HG03457 (cell line): ENCODE results near the gene MPHOSPH10.
"Not testable (repeated sequence)": the region's sequence is repeated elsewhere in the genome, so short reads cannot be mapped to it uniquely, and the experiment has no call there.

ENCODE experiments used
- ATAC-seq: cut with Tn5 transposase; IDR thresholded peaks from one replicate; pipeline ENCODE4 v1.9.1; 2021; ENCODE audit warnings: moderate number of reproducible peaks; ENCODE audit not compliant: unreplicated experiment

MPHOSPH10 gene

GRCh38 chr2:71166812-71167211 lies 36.4 kb downstream of the MPHOSPH10 start:
- ATAC-seq, result no peak

- ATAC-seq, result no peak
Measured at GRCh38 chr2:71173096-71173495, 42.7 kb downstream of the MPHOSPH10 start.

- ATAC-seq, result no peak
Measured at GRCh38 chr2:71174207-71174606, 43.8 kb downstream of the MPHOSPH10 start.

GRCh38 chr2:71178836-71179235 lies 48.4 kb downstream of the MPHOSPH10 start:
- ATAC-seq, result not testable (repeated sequence)

GRCh38 chr2:71181316-71181715 lies 50.9 kb downstream of the MPHOSPH10 start:
- ATAC-seq, result no peak

GRCh38 chr2:71183306-71184115 lies 53.1 kb downstream of the MPHOSPH10 start:
- ATAC-seq, result not testable (repeated sequence)

GRCh38 chr2:71186973-71187372 lies 56.5 kb downstream of the MPHOSPH10 start:
- ATAC-seq, result no peak

GRCh38 chr2:71187589-71187988 lies 57.2 kb downstream of the MPHOSPH10 start:
- no peak for ATAC-seq

GRCh38 chr2:71190656-71191569 lies 60.5 kb downstream of the MPHOSPH10 start:
- no peak for ATAC-seq

GRCh38 chr2:71191570-71191943 lies 61.1 kb downstream of the MPHOSPH10 start:
- ATAC-seq, result no peak
